ENCODE data around the gene SGF29.
"Not testable (repeated sequence)": the region's sequence is repeated elsewhere in the genome, so short reads cannot be mapped to it uniquely, and the experiment has no call there.

The SGF29 gene

DNA sequence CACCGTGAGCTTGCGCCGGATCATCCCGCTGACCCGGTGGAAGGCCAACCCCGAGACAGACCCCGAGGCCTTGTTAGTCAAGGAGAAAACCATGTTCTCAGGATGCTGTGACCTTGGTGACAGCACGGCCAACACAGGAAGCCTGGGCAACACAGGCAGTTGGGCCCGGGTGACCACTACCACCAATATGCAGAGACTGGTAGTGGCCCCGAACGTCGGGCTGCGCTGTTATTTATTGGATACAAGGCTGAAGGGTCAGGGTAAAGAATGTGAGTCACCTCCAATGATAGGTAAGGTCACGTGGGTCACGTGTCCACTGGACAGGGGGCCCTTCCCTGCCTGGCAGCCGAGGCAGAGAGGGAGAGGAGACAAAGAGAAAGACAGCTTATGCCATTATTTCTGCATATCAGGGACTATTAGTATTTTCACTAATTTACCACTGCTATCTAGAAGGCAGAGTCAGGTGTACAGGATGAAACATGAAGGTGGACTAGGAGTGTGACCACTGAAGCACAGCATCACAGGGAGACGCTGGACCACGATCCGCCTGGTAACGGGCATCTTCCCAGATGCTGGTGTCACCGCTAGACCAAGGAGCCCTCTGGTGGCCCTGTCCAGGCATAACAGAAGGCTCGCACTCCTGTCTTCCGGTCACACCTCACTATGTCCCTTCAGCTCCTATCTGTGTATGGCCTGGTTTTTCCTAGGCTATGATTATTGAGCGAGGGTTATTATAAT, 61.9 kb downstream of the SGF29 start:
- peak; percentile 1 for DNase-seq

- not testable (repeated sequence) for DNase-seq
Measured at GRCh38 chr16:28616224-28616577, 62.5 kb downstream of the SGF29 start.

GRCh38 chr16:28616636-28617035, 62.9 kb downstream of the SGF29 start:
- no peak for DNase-seq

GRCh38 chr16:28617874-28618273, 64.2 kb downstream of the SGF29 start:
- DNase-seq, result no peak

DNA sequence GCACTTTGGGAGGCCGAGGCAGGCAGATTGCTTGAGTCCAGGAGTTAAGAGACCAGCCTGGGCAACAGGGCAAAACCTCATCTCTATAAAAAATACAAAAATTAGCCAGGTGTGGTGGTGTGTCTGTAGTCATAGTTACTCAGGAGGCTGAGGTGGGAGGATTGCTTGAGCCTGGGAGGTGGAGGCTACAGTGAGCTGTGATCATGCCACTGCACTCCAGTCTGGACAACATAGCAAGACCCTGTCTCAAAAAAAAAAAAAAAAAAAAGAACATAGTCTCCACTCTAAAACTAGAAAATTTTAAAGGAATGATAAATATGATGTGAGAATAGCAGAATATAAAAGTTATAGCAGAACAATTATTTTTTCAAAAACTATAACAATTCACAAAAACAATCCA, 66.6 kb downstream of the SGF29 start:
- DNase-seq, result not testable (repeated sequence)

DNA sequence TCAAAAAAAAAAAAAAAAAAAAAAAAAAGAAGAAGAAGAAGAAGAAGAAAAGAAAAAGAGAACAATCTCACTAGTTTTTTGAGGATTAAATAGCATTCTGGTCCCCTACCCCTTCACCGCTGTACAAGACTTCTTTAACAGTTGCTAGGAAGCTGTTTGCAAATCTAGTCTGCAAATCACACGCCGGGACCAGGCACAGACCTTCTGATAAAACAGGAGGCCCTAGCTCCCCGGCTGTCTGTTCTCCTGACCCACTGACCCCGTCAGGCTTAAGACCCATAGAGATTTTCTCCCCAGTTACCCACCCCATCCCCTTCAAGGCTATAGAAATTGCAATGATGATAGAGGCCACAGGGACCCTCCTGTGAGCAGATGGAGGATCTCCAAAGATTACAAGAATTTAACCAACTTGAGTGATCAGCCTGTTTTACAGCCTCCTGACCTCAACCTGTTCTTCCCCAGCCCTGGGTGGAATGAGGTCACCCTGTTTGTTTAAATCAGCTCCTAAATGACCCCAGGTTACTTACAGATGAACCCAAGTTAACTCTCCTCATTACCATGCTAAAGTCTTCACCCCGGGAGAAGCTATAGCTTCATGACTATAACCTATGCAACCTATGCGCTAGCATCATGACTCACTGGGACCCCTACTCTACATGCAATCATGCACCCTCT, 67.9 kb downstream of the SGF29 start:
- DNase-seq, result no peak

- not testable (repeated sequence) for DNase-seq
Measured at GRCh38 chr16:28622532-28623171, 68.9 kb downstream of the SGF29 start.

DNA sequence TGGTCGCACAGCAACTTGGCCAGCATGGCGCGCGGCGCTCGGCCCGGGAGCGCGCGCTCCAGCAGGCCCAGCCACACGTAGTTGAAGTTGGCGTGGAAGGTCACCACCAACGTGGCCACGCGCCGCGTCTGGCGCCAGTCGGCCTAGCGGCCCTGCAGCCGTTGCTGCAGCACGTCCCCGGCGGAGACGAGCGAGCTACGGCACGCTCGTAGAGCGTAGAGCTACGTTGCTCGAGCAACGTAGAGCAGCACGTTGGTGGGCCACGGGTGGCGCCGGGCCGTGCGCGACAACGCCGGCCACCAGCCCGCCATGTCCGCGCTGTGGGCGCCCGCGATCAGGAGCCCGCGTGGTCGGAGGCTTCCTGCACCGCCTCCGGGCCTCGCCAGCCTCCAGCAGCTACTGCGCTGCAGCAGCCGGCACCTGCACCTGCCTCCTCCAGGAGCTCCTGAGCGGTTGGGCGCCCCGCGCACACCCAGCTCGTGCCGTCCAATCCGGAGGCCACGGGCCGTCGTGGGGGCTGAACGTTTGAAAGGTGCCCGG, 69.5 kb downstream of the SGF29 start:
- no peak for DNase-seq

DNA sequence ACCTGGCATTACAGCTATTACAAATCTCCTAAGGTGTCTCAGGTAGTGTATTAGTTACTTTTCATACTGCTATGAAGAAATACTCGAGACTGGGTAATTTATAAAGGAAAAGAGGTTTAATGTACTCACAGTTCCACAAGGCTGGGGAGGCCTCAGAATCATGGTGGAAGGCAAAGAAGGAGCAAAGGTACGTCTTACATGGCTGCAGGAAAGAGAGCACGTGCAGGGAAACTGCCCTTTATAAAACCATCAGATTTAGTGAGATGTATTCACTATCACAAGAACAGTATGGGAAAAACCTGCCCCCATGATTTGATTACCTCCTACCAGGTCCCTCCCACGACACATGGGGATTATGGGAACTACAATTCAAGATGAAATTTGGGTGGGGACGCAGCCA, 77.2 kb downstream of the SGF29 start:
- not testable (repeated sequence) for DNase-seq

DNA sequence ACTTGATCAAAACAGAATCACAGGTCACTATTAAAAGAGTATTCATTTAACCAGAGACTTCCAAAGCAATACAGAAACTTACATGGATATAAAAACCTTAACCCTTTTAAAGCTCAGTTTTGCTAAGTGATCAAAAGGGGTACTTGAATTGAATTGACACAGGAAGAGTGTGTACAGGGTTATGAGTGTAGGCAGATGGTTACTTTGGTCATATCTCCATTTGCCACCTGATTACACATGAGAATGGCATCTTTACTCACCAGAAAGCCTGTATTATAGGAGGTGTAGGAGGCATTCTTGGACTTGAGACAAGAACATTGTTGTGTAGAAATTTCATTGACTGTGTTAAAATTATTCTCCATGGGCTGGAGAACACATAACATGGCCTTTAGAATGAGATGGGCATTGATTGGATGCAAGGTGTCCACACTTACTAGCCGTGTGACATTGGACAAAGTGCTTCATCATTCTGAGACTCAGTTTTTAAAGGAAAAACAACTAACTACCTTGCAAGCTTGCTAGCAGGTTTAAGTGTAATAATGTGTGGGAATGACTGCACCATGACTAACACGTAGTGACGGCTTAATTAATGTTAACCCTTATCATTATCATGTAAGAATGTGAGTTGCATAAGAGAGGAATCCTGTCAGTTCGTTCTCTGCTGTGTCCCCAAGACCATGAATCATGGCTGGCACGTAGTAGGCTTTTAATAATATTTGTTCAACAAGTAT, 82.5 kb downstream of the SGF29 start:
- DNase-seq, result not testable (repeated sequence)

DNA sequence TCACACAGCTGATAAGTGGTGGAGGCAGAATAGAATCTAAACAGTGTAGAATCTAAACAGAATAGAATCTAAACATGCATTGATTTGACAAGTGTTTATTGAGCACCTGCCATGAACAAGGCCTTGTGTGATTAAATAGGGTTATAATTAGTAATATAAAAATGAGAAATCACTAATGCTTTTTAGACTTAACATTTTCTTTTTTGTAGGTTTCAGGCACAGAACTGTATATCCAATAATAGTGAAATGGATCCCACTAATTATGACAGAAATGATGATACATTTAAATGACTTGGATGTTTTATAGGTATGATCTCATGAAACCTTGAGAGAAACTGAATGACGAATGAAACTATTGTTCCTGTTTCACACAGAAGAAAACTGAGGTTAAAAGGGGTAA, 84.0 kb downstream of the SGF29 start, which contains the start of gene NPIPB8:
TSS of gene NPIPB8 (plus strand) at position 301 of the 400 bp plus-strand sequence. CDS start 296 bp downstream, outside the sequence.
- not testable (repeated sequence) for DNase-seq

DNA sequence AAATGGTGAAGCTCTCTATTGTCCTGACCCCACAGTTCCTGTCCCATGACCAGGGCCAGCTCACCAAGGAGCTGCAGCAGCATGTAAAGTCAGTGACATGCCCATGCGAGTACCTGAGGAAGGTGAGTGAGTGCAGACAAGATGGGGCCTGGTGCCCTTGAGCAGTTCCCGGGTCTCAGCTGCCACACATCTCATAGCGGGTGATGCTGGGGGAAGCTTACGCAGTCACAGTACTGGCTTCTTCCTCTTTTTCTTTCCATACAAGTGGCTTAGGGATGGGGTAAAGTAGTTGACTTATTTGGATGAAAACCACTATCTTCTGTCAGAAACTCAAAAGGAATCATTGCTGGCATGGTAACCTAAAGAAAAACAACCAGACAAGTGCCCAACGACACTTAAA, 84.6 kb downstream of the SGF29 start:
- DNase-seq, result not testable (repeated sequence)

GRCh38 chr16:28639959-28640358, 86.2 kb downstream of the SGF29 start:
- not testable (repeated sequence) for DNase-seq

Data from NCI-H446 treated with DMSO at 0.1 percent for 48 hours (cell line).